GM21723 (cell line): ENCODE results near the gene PARD6G.
"Not testable (repeated sequence)": the region's sequence is repeated elsewhere in the genome, so short reads cannot be mapped to it uniquely, and the experiment has no call there.

Experiments used
- ATAC-seq: cut with Tn5 transposase; IDR thresholded peaks from one replicate; pipeline ENCODE4 v1.9.1; 2021; ENCODE audit warnings: mild to moderate bottlenecking, moderate library complexity; ENCODE audit not compliant: unreplicated experiment

Gene PARD6G

GRCh38 chr18:80243204-80243603, 4.1 kb downstream of the PARD6G start:
- no peak for ATAC-seq

- no peak for ATAC-seq
Measured at GRCh38 chr18:80241919-80242777, 5.2 kb downstream of the PARD6G start.

- no peak for ATAC-seq
Measured at GRCh38 chr18:80239830-80240229, 7.5 kb downstream of the PARD6G start.

GRCh38 chr18:80238651-80239260, 8.6 kb downstream of the PARD6G start:
- ATAC-seq = no peak

- ATAC-seq = not testable (repeated sequence)
Measured at GRCh38 chr18:80237519-80237918, 9.8 kb downstream of the PARD6G start.

GRCh38 chr18:80234398-80234797, 12.9 kb downstream of the PARD6G start:
- ATAC-seq = no peak

- no peak for ATAC-seq
Measured at GRCh38 chr18:80233899-80234298, 13.4 kb downstream of the PARD6G start.

GRCh38 chr18:80233201-80233835, 14.0 kb downstream of the PARD6G start:
- no peak for ATAC-seq

GRCh38 chr18:80232710-80233109, 14.6 kb downstream of the PARD6G start:
- no peak for ATAC-seq

- ATAC-seq = no peak
Measured at GRCh38 chr18:80232030-80232429, 15.3 kb downstream of the PARD6G start.

- no peak for ATAC-seq
Measured at GRCh38 chr18:80231616-80232015, 15.7 kb downstream of the PARD6G start.

- no peak for ATAC-seq
Measured at GRCh38 chr18:80231151-80231550, 16.2 kb downstream of the PARD6G start.

- ATAC-seq = no peak
Measured at GRCh38 chr18:80229766-80230745, 17.3 kb downstream of the PARD6G start.

- ATAC-seq = no peak
Measured at GRCh38 chr18:80229363-80229762, 18.0 kb downstream of the PARD6G start.

- ATAC-seq = no peak
Measured at GRCh38 chr18:80228051-80228848, 19.1 kb downstream of the PARD6G start.

- ATAC-seq = no peak
Measured at GRCh38 chr18:80227472-80227871, 19.8 kb downstream of the PARD6G start.

- no peak for ATAC-seq
Measured at GRCh38 chr18:80225685-80226084, 21.6 kb downstream of the PARD6G start.

GRCh38 chr18:80223581-80224148, 23.6 kb downstream of the PARD6G start:
- no peak for ATAC-seq

GRCh38 chr18:80219488-80219887, 27.8 kb downstream of the PARD6G start:
- ATAC-seq = not testable (repeated sequence)
